HG03025 (cell line): ENCODE results near the gene IGSF9.
"Not testable (repeated sequence)": the region's sequence is repeated elsewhere in the genome, so short reads cannot be mapped to it uniquely, and the experiment has no call there.

Experiments
- ATAC-seq: cut with Tn5 transposase; IDR thresholded peaks from one replicate; pipeline ENCODE4 v1.9.1; 2021; ENCODE audit warnings: mild to moderate bottlenecking, moderate library complexity; ENCODE audit not compliant: unreplicated experiment, low FRiP score

Gene IGSF9

GRCh38 chr1:159900755-159901360 lies 44.6 kb downstream of the IGSF9 start:
- ATAC-seq: no peak

GRCh38 chr1:159900086-159900680 lies 45.2 kb downstream of the IGSF9 start, which contains the start of gene CFAP45:
CFAP45 (minus strand) TSS chr1:159900165; CDS start chr1:159900098, 67 bp downstream.
- no peak for ATAC-seq

GRCh38 chr1:159899634-159900033 lies 45.8 kb downstream of the IGSF9 start:
- not testable (repeated sequence) for ATAC-seq

DNA sequence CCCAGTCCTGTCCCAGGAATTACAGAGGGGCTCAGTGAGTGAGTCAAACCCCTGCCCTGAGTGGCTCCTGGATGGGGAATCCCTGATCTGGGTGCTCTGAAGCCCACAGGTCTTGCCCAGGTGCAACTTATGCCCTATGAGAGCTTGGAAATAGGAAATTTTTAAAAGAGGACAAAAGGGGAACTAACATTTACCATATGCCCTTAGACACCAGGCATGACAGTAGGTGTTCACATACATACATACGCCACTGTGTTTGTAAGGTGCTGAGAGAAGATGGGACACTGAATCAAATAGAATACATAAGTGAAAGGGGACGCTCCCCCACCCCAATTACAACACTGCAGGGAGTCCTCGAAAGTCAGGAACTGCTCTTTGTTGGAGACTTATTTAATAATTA lies 46.9 kb downstream of the IGSF9 start:
- ATAC-seq: no peak

GRCh38 chr1:159897962-159898361 lies 47.5 kb downstream of the IGSF9 start:
- ATAC-seq: no peak

DNA sequence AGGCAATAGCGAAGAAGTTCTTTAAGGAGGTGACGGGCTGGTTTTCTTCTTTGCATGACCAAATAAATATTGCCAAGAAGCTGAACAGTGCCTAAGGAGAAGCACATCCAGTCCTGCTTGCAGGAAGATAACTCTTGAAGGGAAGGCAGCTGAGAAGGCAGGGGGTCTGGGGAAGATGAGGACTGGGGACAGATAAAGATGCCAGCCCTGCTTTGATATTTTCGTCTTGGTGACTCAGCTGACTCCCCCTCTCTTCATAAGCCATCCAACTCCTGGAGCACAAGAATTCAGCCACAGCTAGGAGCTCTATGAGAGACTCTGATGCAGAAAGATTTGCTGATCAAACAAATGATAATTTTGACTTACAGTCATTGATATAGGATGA lies 48.9 kb downstream of the IGSF9 start:
- ATAC-seq: no peak

- no peak for ATAC-seq
Observed at GRCh38 chr1:159895836-159896545, 49.4 kb downstream of the IGSF9 start.

GRCh38 chr1:159895286-159895685 lies 50.1 kb downstream of the IGSF9 start:
- no peak for ATAC-seq

GRCh38 chr1:159892944-159893343 lies 52.5 kb downstream of the IGSF9 start:
- no peak for ATAC-seq

DNA sequence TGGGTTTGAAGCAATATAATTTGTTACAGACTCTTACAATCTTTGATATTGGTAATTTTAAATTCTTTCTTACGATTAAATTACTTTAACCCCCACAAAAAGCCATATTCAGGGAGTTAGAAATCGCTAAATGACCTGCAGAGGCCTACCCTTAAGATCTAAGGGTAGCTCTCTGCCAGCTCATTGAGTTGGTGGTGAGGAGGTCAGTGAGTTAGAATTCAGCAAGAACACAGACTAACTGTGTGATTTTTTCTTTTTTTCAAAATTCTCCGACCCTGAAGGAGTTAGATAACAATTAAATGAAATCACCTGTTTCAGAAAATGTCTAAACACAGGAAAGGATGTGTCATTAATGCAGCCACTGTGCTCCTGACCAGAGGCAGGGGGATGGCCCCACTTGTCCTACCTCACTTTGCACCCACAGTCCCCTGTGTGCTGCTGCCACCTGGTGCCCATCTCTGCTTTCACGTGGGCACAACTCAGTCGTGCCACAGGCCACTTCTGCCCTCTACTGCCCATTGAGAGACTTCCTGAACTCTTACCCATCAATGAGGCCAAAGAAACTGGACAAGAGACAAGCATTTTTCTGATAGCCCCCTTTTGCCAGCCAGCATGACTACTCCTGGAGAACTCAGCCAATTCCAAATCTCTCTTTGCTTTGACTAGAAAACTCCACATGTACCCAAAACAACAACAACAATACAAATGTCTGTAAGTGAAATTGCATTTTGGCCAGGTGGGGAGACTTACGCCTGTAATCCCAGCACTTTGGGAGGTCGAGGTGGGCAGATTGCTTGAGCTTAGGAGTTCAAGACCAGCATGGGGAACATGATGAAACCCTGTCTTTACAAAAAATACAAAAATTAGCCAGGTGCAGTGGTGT lies 53.9 kb downstream of the IGSF9 start:
- ATAC-seq: no peak

DNA sequence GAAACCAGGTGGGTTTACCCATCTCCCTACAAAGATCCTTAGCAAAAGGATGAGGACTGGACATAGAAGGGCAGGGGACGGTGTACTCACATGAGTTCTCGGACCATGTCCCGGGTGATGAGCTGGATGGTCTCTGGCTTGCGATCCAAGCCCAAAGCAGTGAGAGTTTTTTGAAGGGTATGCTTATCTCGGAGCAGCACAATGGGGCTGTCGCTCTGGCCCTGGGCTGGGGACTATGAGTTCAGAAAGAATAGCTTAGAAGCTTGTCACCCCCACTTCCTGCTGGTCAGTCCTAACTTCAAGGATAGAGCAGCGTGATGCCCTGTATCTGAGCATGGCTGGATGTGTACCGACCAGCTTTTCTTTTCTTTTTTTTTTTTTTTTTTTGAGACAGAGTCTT lies 55.0 kb downstream of the IGSF9 start:
- ATAC-seq: no peak

DNA sequence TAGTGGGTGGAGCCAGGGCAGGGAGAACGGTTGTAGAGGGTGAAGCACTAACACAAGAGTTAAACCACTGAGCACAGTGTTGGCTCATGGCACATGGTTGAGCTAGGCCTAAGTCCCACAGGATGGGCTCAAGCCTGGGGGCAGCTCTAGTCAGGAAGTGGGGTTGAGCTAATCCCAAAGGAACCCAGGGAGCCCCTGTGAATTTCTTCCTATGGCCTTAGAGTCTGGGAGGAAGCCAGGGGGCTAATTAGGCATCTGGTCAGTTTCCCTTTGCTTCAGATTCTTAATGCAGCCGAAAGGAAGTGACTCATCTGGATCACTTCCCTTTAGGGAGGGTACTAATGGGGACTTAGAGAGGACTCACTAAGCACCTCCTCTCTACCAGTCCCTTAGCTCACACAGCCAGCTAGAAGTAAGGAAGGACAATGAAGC lies 55.6 kb downstream of the IGSF9 start:
- ATAC-seq: peak; percentile 82

GRCh38 chr1:159889202-159889601 lies 56.2 kb downstream of the IGSF9 start:
- ATAC-seq: no peak

DNA sequence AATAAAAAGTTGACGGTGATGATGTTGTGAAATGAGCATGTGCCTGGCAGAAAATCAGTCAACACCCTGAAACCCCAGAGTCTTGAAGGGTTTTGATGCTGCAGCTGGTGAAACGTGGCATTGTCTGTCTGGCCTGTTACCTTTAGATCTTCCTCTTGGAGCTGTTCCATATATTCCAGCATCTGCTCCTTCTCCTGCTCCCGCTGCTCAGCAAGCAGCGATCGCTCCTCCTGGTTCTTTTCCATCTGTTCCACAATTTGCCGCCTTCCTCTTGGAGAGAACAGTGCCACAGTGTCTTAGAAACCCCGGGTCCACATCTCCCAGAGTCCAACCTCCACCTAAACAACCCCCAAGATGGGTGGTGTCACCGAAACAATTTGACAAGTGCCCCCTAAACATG lies 61.1 kb downstream of the IGSF9 start:
- ATAC-seq: no peak

DNA sequence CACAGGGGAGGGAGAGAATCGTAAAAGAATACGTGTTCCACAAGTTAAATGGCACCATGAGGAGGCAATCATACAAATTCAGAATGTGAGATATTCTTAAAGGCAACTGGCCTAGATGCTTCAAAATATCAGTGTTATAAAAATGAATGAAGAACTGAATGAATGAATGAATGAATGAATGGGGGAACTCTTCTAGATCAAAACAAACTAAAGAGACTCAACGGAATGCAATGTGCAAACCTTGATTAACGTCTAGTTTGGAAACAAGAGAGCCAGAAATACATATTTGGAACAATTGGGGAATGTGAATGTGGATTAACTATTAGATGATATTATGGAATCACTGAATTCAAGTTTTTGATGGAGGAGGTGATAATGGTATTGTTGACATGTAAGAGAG lies 62.3 kb downstream of the IGSF9 start:
- ATAC-seq: no peak

- no peak for ATAC-seq
Observed at GRCh38 chr1:159882527-159882862, 62.9 kb downstream of the IGSF9 start.

- ATAC-seq: no peak
Observed at GRCh38 chr1:159881622-159882526, 63.5 kb downstream of the IGSF9 start.

- ATAC-seq: no peak
Observed at GRCh38 chr1:159880430-159880829, 65.0 kb downstream of the IGSF9 start.

DNA sequence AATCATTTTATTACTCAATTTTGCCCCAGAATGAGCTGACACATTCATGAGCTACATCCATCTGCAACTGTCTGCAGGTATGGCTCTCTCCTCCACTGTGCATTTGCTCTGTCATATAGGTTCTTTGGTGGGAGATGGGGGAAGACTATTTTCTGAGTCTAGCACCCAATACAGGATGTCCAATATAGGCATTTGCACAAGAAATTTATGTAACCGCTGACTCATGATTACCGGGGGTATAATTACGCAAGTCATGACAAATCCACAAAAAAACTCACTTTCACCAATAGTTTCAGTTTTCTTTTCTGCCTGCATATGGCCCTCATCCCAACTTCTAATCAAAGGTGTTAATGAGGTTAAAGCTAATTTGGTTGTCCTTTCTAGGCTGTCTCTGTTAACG lies 65.4 kb downstream of the IGSF9 start:
- ATAC-seq: no peak

DNA sequence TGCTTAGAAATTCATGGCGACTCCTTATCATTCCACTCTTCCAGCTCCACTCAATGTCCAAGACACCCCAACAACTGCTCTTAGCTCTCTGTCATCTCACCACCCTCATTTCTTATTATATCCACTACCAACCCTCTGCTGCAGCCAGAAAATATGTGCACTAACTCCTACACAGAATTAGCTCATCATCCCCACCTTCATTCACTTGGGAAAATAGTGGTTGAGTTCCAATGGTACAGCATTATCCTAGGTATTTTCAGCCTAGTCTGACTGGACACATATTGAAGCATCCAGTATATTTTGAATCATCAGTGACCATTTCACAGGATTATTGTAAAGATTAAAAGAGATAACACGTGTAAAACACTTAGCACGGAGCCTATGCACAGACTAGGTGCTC lies 66.3 kb downstream of the IGSF9 start:
- no peak for ATAC-seq
